GM18870 (cell line): ENCODE measurements around the gene OR51D1.

Experiments used
- ATAC-seq: cut with Tn5 transposase; IDR thresholded peaks from one replicate; pipeline ENCODE4 v1.9.1; 2021; ENCODE audit warnings: moderate library complexity; ENCODE audit not compliant: unreplicated experiment

Gene OR51D1

GRCh38 chr11:4643682-4644081, 6.4 kb downstream of the OR51D1 start, which contains the start of gene OR51E1:
Gene OR51E1 (plus strand): TSS chr11:4643982. CDS start chr11:4652527, 8,545 bp downstream.
- ATAC-seq = no peak

GRCh38 chr11:4644233-4644632, 7.0 kb downstream of the OR51D1 start:
- no peak for ATAC-seq

GRCh38 chr11:4645974-4646373, 8.7 kb downstream of the OR51D1 start:
- no peak for ATAC-seq

GRCh38 chr11:4647766-4648165, 10.5 kb downstream of the OR51D1 start:
- no peak for ATAC-seq

- ATAC-seq = no peak
These were observed 17.5 kb downstream of the OR51D1 start for GRCh38 chr11:4654635-4655369.

GRCh38 chr11:4658629-4659445, 21.6 kb downstream of the OR51D1 start:
- ATAC-seq = no peak

GRCh38 chr11:4662876-4663275, 25.6 kb downstream of the OR51D1 start:
- ATAC-seq = no peak

- ATAC-seq = no peak
These were observed 26.9 kb downstream of the OR51D1 start for GRCh38 chr11:4664183-4664582.

GRCh38 chr11:4664786-4665185, 27.5 kb downstream of the OR51D1 start:
- no peak for ATAC-seq

- no peak for ATAC-seq
These were observed 28.1 kb downstream of the OR51D1 start for GRCh38 chr11:4665424-4665823.

GRCh38 chr11:4671741-4672140, 34.5 kb downstream of the OR51D1 start:
- no peak for ATAC-seq

- ATAC-seq = no peak
These were observed 35.2 kb downstream of the OR51D1 start for GRCh38 chr11:4672470-4672869.

- no peak for ATAC-seq
These were observed 36.5 kb downstream of the OR51D1 start for GRCh38 chr11:4673781-4674180.

GRCh38 chr11:4677948-4678347, 40.7 kb downstream of the OR51D1 start:
- ATAC-seq = no peak

GRCh38 chr11:4680341-4680740, 43.1 kb downstream of the OR51D1 start:
- ATAC-seq = no peak

- ATAC-seq = no peak
These were observed 45.5 kb downstream of the OR51D1 start for GRCh38 chr11:4682623-4683419.

GRCh38 chr11:4684631-4685285, 47.5 kb downstream of the OR51D1 start:
- ATAC-seq = no peak
